Measurements from ENCODE around the gene HIPK2. TPM values are rescaled to one million over a fixed set of nuclear protein-coding genes. Genes with fewer than 3 reads are reported as not detected.
A peak's percentile ranks its signal among the peaks of the same experiment; 100 is the strongest.

The HIPK2 gene
- total and polyA plus RNA-seq, 10 of the 15 experiments (the other 5 are each of a cell fraction or from before 2014, with no cell fraction given): 1.7 to 39.0 (median 9.4) TPM

GRCh38 chr7:139738772-139739171, 39.0 kb downstream of the HIPK2 start:
- CTCF ChIA-PET: interaction anchor here (1.5 kb wide), 1 partner anchor 10 kb away, joined by 4 read pairs; no protein-coding TSS in a partner anchor
- H3K27ac ChIP-seq (ENCODE audit: control insufficient read depth, insufficient read depth): no peak overlapping the region
- in situ Hi-C loops (cut with MboI): no loop called here

GRCh38 chr7:139738101-139738489, 39.7 kb downstream of the HIPK2 start:
- Histone ChIP-seq H3K9ac (ENCODE audit: control insufficient read depth, insufficient read depth, low read length) (no peak overlapping the region), H3K79me2 (ENCODE audit: control insufficient read depth, insufficient read depth, low read length) (no peaks in the 10 kb centered on the region; the same call in none of the 2 replicates), H3K4me3 (no peak overlapping the region), H3K4me2 (ENCODE audit: control insufficient read depth, insufficient read depth) (no peak overlapping the region), H3K4me1 (ENCODE audit: control insufficient read depth, insufficient read depth, low read length) (peaks cover 8% of the 10 kb centered on the region), H4K20me1 (ENCODE audit: control insufficient read depth, insufficient read depth) (no peaks in the 10 kb centered on the region), H2AFZ (ENCODE audit: control insufficient read depth, low read depth, low read length) (no peak overlapping the region), H3K27me3 (replicated peaks in 1 of 2; ENCODE audit: control insufficient read depth in 2 of 2, insufficient read depth in 2 of 2, low read length in 1 of 2) (no peaks in the 10 kb centered on the region), H3K36me3 (ENCODE audit: control insufficient read depth in 2 of 2, insufficient read depth in 2 of 2, low read length in 1 of 2) (peaks cover 2 to 5% of the 10 kb centered on the region in 2 experiments; a peak in 2 of 4 replicates), H3K27ac (ENCODE audit: control insufficient read depth, insufficient read depth) (no peak overlapping the region), H3K9me3 (replicated peaks; ENCODE audit: control insufficient read depth, insufficient read depth, low read length) (no peaks in the 10 kb centered on the region; the same call in 2 of the 3 replicates)
- RAD21 ChIA-PET (ENCODE audit: unreplicated experiment): no interaction called here
- WGBS (ENCODE audit: insufficient coverage, insufficient replicate concordance, low lambda C conversion rate, missing lambda C conversion rate): 99% methylated on average over 6 of the region's 6 CpGs
- TF ChIP-seq, protein P1, sequence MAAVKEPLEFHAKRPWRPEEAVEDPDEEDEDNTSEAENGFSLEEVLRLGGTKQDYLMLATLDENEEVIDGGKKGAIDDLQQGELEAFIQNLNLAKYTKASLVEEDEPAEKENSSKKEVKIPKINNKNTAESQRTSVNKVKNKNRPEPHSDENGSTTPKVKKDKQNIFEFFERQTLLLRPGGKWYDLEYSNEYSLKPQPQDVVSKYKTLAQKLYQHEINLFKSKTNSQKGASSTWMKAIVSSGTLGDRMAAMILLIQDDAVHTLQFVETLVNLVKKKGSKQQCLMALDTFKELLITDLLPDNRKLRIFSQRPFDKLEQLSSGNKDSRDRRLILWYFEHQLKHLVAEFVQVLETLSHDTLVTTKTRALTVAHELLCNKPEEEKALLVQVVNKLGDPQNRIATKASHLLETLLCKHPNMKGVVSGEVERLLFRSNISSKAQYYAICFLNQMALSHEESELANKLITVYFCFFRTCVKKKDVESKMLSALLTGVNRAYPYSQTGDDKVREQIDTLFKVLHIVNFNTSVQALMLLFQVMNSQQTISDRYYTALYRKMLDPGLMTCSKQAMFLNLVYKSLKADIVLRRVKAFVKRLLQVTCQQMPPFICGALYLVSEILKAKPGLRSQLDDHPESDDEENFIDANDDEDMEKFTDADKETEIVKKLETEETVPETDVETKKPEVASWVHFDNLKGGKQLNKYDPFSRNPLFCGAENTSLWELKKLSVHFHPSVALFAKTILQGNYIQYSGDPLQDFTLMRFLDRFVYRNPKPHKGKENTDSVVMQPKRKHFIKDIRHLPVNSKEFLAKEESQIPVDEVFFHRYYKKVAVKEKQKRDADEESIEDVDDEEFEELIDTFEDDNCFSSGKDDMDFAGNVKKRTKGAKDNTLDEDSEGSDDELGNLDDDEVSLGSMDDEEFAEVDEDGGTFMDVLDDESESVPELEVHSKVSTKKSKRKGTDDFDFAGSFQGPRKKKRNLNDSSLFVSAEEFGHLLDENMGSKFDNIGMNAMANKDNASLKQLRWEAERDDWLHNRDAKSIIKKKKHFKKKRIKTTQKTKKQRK (IDR thresholded peaks at IDR 0.05; ENCODE audit: low read depth, low read length): no peak
- no TSS peak for BruUV-seq (replicated peaks)
- SMC1A ChIA-PET (ENCODE audit: uncharacterized antibody, unreplicated experiment): interaction anchor here (0.7 to 1.4 kb wide), 6 partner anchors 8 to 64 kb away, joined by 3 to 4 read pairs (median 3); no protein-coding TSS in a partner anchor
- in situ Hi-C loops (cut with MboI) (no loop called here), intact Hi-C loops (cut with micrococcal nuclease; ENCODE audit: unreplicated experiment) (no loop called here)
- CTCF ChIA-PET: interaction anchor here (0.9 to 1.7 kb wide), 4 partner anchors 10 to 92 kb away, joined by 3 to 8 read pairs (median 4); no protein-coding TSS in a partner anchor
- DNase-seq (ENCODE audit: low read depth, low spot score): no peak
- POLR2A ChIA-PET: interaction anchor here (1.1 to 1.5 kb wide), 2 partner anchors 10 to 17 kb away, joined by 4 read pairs; no protein-coding TSS in a partner anchor
- no peak for ATAC-seq
- FAIRE-seq: no peak

More at GRCh38 chr7:139738772-139739171, 39.0 kb downstream of the HIPK2 start:
- ChIA-PET SMC1A (ENCODE audit: uncharacterized antibody, unreplicated experiment) (interaction anchor here (1.0 to 1.4 kb wide), 3 partner anchors 11 to 65 kb away, joined by 3 to 4 read pairs (median 4); no protein-coding TSS in a partner anchor), POLR2A (interaction anchor here (1.1 to 1.5 kb wide), 2 partner anchors 9 to 17 kb away, joined by 4 read pairs; no protein-coding TSS in a partner anchor), RAD21 (ENCODE audit: unreplicated experiment) (no interaction called here)
- no peak overlapping the region for H2AFZ ChIP-seq (ENCODE audit: control insufficient read depth, low read depth, low read length)
- H3K4me2 ChIP-seq (ENCODE audit: control insufficient read depth, insufficient read depth): no peak overlapping the region
- no peak overlapping the region for H3K9ac ChIP-seq (ENCODE audit: control insufficient read depth, insufficient read depth, low read length)
- H3K36me3 ChIP-seq (ENCODE audit: control insufficient read depth in 2 of 2, insufficient read depth in 2 of 2, low read length in 1 of 2): peaks cover 2 to 5% of the 10 kb centered on the region in 2 experiments; a peak in 2 of 4 replicates
- no TSS peak for BruUV-seq (replicated peaks)
- FAIRE-seq: no peak
- peaks cover 8% of the 10 kb centered on the region for H3K4me1 ChIP-seq (ENCODE audit: control insufficient read depth, insufficient read depth, low read length)
- no peaks in the 10 kb centered on the region; the same call in none of the 2 replicates for H3K79me2 ChIP-seq (ENCODE audit: control insufficient read depth, insufficient read depth, low read length)
- no peak for ATAC-seq
- 77% methylated on average over 3 of the region's 3 CpGs for WGBS (ENCODE audit: insufficient coverage, insufficient replicate concordance, low lambda C conversion rate, missing lambda C conversion rate)
- intact Hi-C loops (cut with micrococcal nuclease; ENCODE audit: unreplicated experiment): no loop called here
- TF ChIP-seq SPI1 (IDR thresholded peaks at IDR 0.05; ENCODE audit: borderline replicate concordance, insufficient read depth, low read depth, low read length): 0 out of 2 replicates have a peak, but pooled peaks have one; percentile 11
- TF ChIP-seq EED (IDR thresholded peaks at IDR 0.05; ENCODE audit: low read depth): no peak
- no peaks in the 10 kb centered on the region for H3K27me3 ChIP-seq (replicated peaks in 1 of 2; ENCODE audit: control insufficient read depth in 2 of 2, insufficient read depth in 2 of 2, low read length in 1 of 2)
- no peak for DNase-seq (ENCODE audit: low read depth, low spot score)
- H3K4me3 ChIP-seq: no peak overlapping the region
- H3K9me3 ChIP-seq (replicated peaks; ENCODE audit: control insufficient read depth, insufficient read depth, low read length): no peaks in the 10 kb centered on the region; the same call in 2 of the 3 replicates
- H4K20me1 ChIP-seq (ENCODE audit: control insufficient read depth, insufficient read depth): no peaks in the 10 kb centered on the region

Data from GM12878 (cell line).